Panc1 (cell line): ENCODE results near the gene MAB21L2. TPM values are rescaled to one million over a fixed set of nuclear protein-coding genes. Genes with fewer than 3 reads are reported as not detected.

Experiments used
- ATAC-seq: fragments of 200-7000 bp; cut with Tn5 transposase; 2 replicates; pipeline ENCODE4 v1.9.1; 2020; ENCODE audit warnings: mild to moderate bottlenecking, moderate library complexity
- BruUV-seq: library from RNA; stranded (reverse); fragments of 400-500 nt; replicated peaks from 2 replicates; lab custom pipeline; 2021; lab: Mats Ljungman, UMichigan
- CTCF ChIA-PET: fragments of 300-600 bp; sonication (Branson Sonifier 250); formaldehyde crosslinking; loops from one replicate; lab custom pipeline; 2022; ENCODE audit warnings: antibody characterized with exemption; lab: Charles Lee
- POLR2A ChIA-PET: fragments of 300-600 bp; sonication (Branson Sonifier 250); formaldehyde crosslinking; loops from one replicate; lab custom pipeline; 2022; ENCODE audit warnings: antibody characterized with exemption; lab: Charles Lee
- DNase-seq: peaks from one replicate; pipeline ENCODE4 v3.0.0-alpha.2; 2010; ENCODE audit warnings: low read depth, low spot score
- H3K27ac ChIP-seq: 2 replicates; pipeline ENCODE4 v1.5.1; 2011; ENCODE audit warnings: mild to moderate bottlenecking, low read length, inconsistent platforms
- H3K27me3 ChIP-seq: fragments of 200-500 bp; sonication (Bioruptor generic); 2 replicates; pipeline ENCODE4 v1.6.0; 2014; ENCODE audit warnings: low read length, inconsistent platforms; ENCODE audit not compliant: control insufficient read depth, insufficient read depth
- H3K36me3 ChIP-seq: fragments of 200-500 bp; sonication (Bioruptor generic); 2 replicates; pipeline ENCODE4 v1.5.1; 2014; ENCODE audit warnings: inconsistent platforms, mild to moderate bottlenecking, low read length, moderate library complexity; ENCODE audit not compliant: control insufficient read depth, insufficient read depth
- H3K4me1 ChIP-seq: 2 replicates; pipeline ENCODE4 v1.5.1; 2011; ENCODE audit warnings: inconsistent platforms, mild to moderate bottlenecking, low read length, moderate library complexity; ENCODE audit not compliant: control insufficient read depth, insufficient read depth
- H3K4me3 ChIP-seq, 2 experiments: 2 replicates each; pipeline ENCODE4 v1.5.1; 2011 to 2012; ENCODE audit warnings: low read depth in 2 of 2, low read length in 2 of 2, mild to moderate bottlenecking in 2 of 2, inconsistent platforms in 1 of 2, moderate library complexity in 1 of 2
- H3K9me3 ChIP-seq: fragments of 200-500 bp; sonication (Bioruptor generic); 2 replicates; pipeline ENCODE4 v1.5.1; 2014; ENCODE audit warnings: low read depth, mild to moderate bottlenecking, inconsistent platforms, low read length, moderate library complexity; ENCODE audit not compliant: control insufficient read depth, insufficient read depth
- CTCF ChIP-seq: fragments of 450-650 bp; IDR thresholded peaks from 2 replicates; pipeline ENCODE4 v1.5.1; 2017; ENCODE audit warnings: mild to moderate bottlenecking
- POLR2AphosphoS5 ChIP-seq: IDR thresholded peaks from 2 replicates; pipeline ENCODE4 v1.6.1; 2012; ENCODE audit warnings: mild to moderate bottlenecking, low read depth, low read length, moderate library complexity
- REST ChIP-seq, 2 experiments: IDR thresholded peaks; 2 replicates each; pipeline ENCODE4 v1.6.1; 2011 to 2012; ENCODE audit warnings: low read depth in 2 of 2, control low read depth in 1 of 2, low read length in 1 of 2, mild to moderate bottlenecking in 1 of 2, moderate library complexity in 1 of 2; ENCODE audit not compliant: insufficient read depth in 1 of 2
- SIN3A ChIP-seq: IDR thresholded peaks from 2 replicates; pipeline ENCODE4 v1.6.1; 2012; ENCODE audit warnings: low read depth, mild to moderate bottlenecking, low read length, moderate library complexity, borderline replicate concordance; ENCODE audit not compliant: insufficient read depth
- TCF7L2 ChIP-seq: IDR thresholded peaks from 2 replicates; pipeline ENCODE4 v1.6.1; 2011; ENCODE audit warnings: mild to moderate bottlenecking, low read depth, low read length, inconsistent platforms
- in situ Hi-C: cut with HindIII; loops from 2 replicates; pipeline ENCODE4 v1.10.0; 2016; ENCODE audit warnings: low sequenced_read_pairs, low pct_unique_long_range_greater_than_20kb
- intact Hi-C: fragments of 100-400 bp; cut with micrococcal nuclease; formaldehyde crosslinking; loops from one replicate; pipeline ENCODE4 v1.10.0; 2022; ENCODE audit not compliant: unreplicated experiment
- total RNA-seq: library from RNA; stranded (reverse); gene quantifications from one replicate; pipeline ENCODE4 v1.2.1, GENCODE V29; 2021; ENCODE audit not compliant: unreplicated experiment

The MAB21L2 gene
- total RNA-seq, 1 experiment from 2014 or later, result not detected

DNA sequence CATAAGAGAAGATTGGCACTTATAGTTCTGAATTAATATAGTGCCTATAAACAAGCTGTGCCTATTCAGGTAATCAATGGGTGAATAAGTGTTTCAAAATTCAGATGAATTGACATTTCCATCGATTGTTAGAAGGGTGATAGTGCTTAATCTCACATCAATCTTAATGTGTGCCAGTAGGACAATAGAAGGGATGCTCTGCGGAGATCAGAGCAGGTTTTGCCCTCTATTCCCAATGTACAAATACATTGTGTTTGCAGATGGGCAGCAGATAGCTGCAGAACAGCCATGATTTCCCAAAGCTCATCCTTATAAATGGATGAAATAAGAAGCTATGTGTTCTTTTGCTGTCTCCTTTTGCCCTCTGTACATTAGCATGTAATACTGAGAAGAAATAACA lies 7.2 kb downstream of the MAB21L2 start:
- no peak overlapping the region for H3K4me3 ChIP-seq
- no peaks in the 10 kb centered on the region; the same call in 1 of the 2 replicates for H3K36me3 ChIP-seq
- ATAC-seq (no peak), DNase-seq (no peak)
- no TSS peak for BruUV-seq
- no peaks in the 10 kb centered on the region for H3K27me3 ChIP-seq
- H3K4me1 ChIP-seq, result no peaks in the 10 kb centered on the region
- H3K27ac ChIP-seq, result no peak overlapping the region
- TF ChIP-seq POLR2AphosphoS5, result no peak
- TF ChIP-seq TCF7L2, result no peak
- no peak for TF ChIP-seq CTCF
- TF ChIP-seq SIN3A, result no peak
- TF ChIP-seq REST (IDR thresholded peaks at IDR 0.05; ENCODE audit: insufficient read depth in 1 of 2, low read depth in 2 of 2, low read length in 1 of 2), result no peak
- CTCF ChIA-PET, result no interaction called here
- POLR2A ChIA-PET, result no interaction called here
- in situ Hi-C loops (no loop called here), intact Hi-C loops (no loop called here)
- no peaks in the 10 kb centered on the region for H3K9me3 ChIP-seq

DNA sequence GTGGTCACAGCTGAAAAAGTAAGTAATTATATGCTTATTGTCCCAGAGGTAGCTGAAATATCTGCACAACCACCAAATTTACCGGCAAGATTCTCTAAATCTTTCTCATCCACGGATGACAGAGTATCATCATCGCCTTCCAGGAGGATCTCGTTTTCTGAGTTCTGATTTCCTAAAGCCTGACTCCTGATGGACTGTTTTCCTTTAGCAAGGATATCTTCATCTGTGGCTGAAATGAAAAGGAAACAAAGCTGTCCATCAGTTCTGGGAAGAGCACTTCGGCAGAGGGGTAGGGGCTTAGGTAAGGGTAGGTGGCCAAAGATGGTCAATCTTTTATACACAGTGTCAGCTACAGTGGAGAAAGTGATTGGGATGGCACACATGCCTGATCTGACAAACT lies 8.7 kb downstream of the MAB21L2 start:
- H3K9me3 ChIP-seq, result no peaks in the 10 kb centered on the region
- DNase-seq (no peak), ATAC-seq (no peak)
- no peak for TF ChIP-seq CTCF
- TF ChIP-seq REST (IDR thresholded peaks at IDR 0.05; ENCODE audit: insufficient read depth in 1 of 2, low read depth in 2 of 2, low read length in 1 of 2), result no peak
- no peak for TF ChIP-seq TCF7L2
- TF ChIP-seq POLR2AphosphoS5, result no peak
- no peak for TF ChIP-seq SIN3A
- H3K27ac ChIP-seq, result no peak overlapping the region
- H3K4me3 ChIP-seq, result no peak overlapping the region
- CTCF ChIA-PET, result no interaction called here
- in situ Hi-C loops, result no loop called here
- no peaks in the 10 kb centered on the region for H3K4me1 ChIP-seq
- no TSS peak for BruUV-seq
- POLR2A ChIA-PET, result no interaction called here
- no peaks in the 10 kb centered on the region; the same call in 1 of the 2 replicates for H3K36me3 ChIP-seq
- H3K27me3 ChIP-seq, result no peaks in the 10 kb centered on the region
- intact Hi-C loops, result no loop called here
